ENCODE data around the gene TMEM47.

The TMEM47 gene

DNA sequence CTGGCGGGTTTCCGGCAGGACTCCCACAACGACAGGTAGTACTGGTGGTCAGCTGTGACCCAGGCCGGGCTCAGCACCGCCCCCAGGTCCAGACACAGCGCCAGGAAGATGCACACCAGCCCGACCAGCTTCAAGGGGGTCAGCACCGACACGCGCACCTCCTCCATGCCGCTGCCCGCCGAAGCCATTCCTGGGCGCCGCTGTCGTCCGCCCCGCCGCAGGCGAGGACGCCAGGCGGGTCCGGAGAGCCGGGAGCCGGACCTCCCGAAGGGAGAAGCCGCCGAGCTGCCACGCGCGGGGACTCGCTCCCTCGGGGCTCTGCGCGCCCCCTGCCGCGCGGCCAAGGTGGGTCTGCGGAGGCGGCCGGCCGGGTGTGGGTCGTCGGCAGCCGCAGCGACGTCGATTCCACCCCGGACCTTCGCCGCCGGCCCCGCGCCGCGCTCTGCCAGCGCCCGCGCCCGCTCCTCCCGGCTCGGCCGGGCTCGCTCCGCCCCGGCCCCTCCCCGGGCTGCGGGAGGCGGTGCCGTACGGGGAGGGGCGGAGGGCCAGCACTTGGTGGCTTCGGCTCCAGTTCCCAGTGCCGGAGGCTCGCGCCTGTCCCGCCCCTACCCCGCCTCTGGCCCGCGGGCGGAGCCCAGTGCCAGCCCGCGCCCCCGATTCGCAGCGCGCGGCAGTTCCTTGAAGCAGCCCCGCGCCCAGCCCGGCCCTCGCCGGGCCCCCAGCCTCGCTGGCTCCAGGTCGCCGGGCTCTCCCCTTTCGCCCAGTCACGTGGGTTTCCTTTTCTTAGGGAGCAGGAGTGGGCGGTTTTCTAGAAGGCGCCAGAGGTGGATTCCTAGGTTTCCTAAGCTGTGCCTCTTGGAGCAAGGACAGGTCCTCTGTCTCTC is at the start of gene TMEM47:
TSS of gene TMEM47 (minus strand) at position 444 of the 884 bp plus-strand sequence. CDS start at position 188, 256 bp downstream.
- TF ChIP-seq ZBTB7A (IDR thresholded peaks at IDR 0.05; ENCODE audit: low read depth) (no peak), RAD21 (IDR thresholded peaks at IDR 0.05; ENCODE audit: low read depth) (no peak), TAF1 (IDR thresholded peaks at IDR 0.05; ENCODE audit: low read depth) (peak; percentile 38; the same call in 1 of the 2 replicates), TEAD4 (IDR thresholded peaks at IDR 0.05) (no peak), CEBPB (IDR thresholded peaks at IDR 0.05) (no peak), EGR1 (IDR thresholded peaks at IDR 0.05) (no peak), CREB1 (IDR thresholded peaks at IDR 0.05; ENCODE audit: low read depth) (no peak), NFIC (IDR thresholded peaks at IDR 0.05) (no peak)
- TF ChIP-seq, protein P1, sequence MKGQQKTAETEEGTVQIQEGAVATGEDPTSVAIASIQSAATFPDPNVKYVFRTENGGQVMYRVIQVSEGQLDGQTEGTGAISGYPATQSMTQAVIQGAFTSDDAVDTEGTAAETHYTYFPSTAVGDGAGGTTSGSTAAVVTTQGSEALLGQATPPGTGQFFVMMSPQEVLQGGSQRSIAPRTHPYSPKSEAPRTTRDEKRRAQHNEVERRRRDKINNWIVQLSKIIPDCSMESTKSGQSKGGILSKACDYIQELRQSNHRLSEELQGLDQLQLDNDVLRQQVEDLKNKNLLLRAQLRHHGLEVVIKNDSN (IDR thresholded peaks at IDR 0.05), result peak; percentile 62

DNA sequence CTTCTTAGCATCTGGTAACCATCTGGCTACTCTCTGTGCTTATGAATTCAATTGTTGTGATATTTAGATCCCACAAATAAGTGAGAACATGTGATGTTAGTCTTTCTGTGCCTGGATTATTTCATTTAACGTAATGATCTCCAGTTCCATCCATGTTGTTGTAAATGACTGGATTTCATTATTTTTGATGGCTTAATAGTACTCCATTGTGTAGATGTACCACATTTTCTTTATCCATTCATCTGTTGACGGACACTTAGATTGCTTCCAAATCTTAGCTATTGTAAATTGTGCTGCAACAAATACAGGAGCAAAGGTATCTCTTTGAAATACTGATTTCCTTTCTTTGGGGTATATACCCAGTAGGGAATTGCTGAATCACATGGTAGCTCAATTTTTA is 30.0 kb upstream of the TMEM47 start:
- no peak for TF ChIP-seq EP300 (IDR thresholded peaks at IDR 0.05; ENCODE audit: borderline replicate concordance)
- TF ChIP-seq FOXM1 (IDR thresholded peaks at IDR 0.05; ENCODE audit: borderline replicate concordance, low read depth), result no peak
- TF ChIP-seq ZBTB7A (IDR thresholded peaks at IDR 0.05; ENCODE audit: low read depth), result no peak
- TF ChIP-seq, protein P2, sequence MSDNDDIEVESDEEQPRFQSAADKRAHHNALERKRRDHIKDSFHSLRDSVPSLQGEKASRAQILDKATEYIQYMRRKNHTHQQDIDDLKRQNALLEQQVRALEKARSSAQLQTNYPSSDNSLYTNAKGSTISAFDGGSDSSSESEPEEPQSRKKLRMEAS (IDR thresholded peaks at IDR 0.05), result no peak
- no peak for TF ChIP-seq RAD21 (IDR thresholded peaks at IDR 0.05; ENCODE audit: low read depth)
- TF ChIP-seq, protein P3, sequence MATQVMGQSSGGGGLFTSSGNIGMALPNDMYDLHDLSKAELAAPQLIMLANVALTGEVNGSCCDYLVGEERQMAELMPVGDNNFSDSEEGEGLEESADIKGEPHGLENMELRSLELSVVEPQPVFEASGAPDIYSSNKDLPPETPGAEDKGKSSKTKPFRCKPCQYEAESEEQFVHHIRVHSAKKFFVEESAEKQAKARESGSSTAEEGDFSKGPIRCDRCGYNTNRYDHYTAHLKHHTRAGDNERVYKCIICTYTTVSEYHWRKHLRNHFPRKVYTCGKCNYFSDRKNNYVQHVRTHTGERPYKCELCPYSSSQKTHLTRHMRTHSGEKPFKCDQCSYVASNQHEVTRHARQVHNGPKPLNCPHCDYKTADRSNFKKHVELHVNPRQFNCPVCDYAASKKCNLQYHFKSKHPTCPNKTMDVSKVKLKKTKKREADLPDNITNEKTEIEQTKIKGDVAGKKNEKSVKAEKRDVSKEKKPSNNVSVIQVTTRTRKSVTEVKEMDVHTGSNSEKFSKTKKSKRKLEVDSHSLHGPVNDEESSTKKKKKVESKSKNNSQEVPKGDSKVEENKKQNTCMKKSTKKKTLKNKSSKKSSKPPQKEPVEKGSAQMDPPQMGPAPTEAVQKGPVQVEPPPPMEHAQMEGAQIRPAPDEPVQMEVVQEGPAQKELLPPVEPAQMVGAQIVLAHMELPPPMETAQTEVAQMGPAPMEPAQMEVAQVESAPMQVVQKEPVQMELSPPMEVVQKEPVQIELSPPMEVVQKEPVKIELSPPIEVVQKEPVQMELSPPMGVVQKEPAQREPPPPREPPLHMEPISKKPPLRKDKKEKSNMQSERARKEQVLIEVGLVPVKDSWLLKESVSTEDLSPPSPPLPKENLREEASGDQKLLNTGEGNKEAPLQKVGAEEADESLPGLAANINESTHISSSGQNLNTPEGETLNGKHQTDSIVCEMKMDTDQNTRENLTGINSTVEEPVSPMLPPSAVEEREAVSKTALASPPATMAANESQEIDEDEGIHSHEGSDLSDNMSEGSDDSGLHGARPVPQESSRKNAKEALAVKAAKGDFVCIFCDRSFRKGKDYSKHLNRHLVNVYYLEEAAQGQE (IDR thresholded peaks at IDR 0.05; ENCODE audit: low read depth), result no peak
- no peak for TF ChIP-seq CEBPB (IDR thresholded peaks at IDR 0.05)
- TF ChIP-seq CREB1 (IDR thresholded peaks at IDR 0.05; ENCODE audit: low read depth), result no peak
- no peak for TF ChIP-seq TCF12 (IDR thresholded peaks at IDR 0.05; ENCODE audit: low read depth)
- no peak for TF ChIP-seq NFIC (IDR thresholded peaks at IDR 0.05)
- TF ChIP-seq, protein P1 (IDR thresholded peaks at IDR 0.05), result no peak
- no peak for TF ChIP-seq TEAD4 (IDR thresholded peaks at IDR 0.05)
- no peak for TF ChIP-seq TAF1 (IDR thresholded peaks at IDR 0.05; ENCODE audit: low read depth)
- TF ChIP-seq YY1 (IDR thresholded peaks at IDR 0.05; ENCODE audit: low read depth), result no peak
- no peak for TF ChIP-seq EGR1 (IDR thresholded peaks at IDR 0.05)

DNA sequence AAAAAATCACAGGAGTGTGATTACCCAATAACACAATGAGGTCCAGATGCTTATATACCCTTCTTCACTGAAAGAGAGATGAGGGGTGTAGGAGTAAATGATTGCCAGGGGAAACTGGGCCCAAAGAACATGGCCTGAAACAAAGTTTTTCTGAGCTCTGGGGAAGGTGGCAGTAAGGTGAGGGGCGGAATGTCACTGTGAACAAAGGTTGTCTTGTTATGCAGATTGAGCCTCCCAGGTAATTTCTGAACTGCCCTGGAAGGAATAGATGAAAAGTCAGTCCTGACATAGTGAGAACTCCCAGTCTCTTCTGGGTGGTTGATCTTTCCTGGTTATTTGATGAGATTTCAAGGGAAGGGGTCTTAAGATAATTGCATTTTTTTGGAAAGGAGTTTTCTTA is 2.5 kb upstream of the TMEM47 start:
- TF ChIP-seq, protein P3 (IDR thresholded peaks at IDR 0.05; ENCODE audit: low read depth), result no peak
- no peak for TF ChIP-seq TEAD4 (IDR thresholded peaks at IDR 0.05)
- no peak for TF ChIP-seq ZBTB7A (IDR thresholded peaks at IDR 0.05; ENCODE audit: low read depth)
- TF ChIP-seq NFIC (IDR thresholded peaks at IDR 0.05), result no peak
- TF ChIP-seq EGR1 (IDR thresholded peaks at IDR 0.05), result no peak
- TF ChIP-seq EP300 (IDR thresholded peaks at IDR 0.05; ENCODE audit: borderline replicate concordance), result no peak
- no peak for TF ChIP-seq CREB1 (IDR thresholded peaks at IDR 0.05; ENCODE audit: low read depth)
- TF ChIP-seq, protein P1 (IDR thresholded peaks at IDR 0.05), result no peak
- TF ChIP-seq TAF1 (IDR thresholded peaks at IDR 0.05; ENCODE audit: low read depth), result no peak

DNA sequence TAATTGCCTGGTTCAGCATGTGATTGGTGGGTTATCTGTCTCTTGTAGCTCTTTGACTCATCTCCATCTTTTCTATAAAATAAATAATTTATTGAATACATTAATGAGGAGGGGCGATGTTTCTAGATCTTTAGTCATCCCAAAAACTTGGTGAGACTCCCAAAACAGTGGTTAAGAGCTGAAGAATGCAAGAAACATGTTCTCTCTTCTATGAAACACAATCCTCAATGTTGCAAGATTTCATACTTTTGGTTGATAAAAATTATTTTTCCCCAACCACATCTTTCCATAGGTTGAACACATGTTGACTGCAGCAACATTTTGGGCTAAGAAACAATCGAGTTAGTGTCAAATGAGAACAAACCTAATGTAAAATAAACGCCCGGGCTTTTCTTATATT is 1.2 kb upstream of the TMEM47 start:
- TF ChIP-seq EGR1 (IDR thresholded peaks at IDR 0.05), result no peak

DNA sequence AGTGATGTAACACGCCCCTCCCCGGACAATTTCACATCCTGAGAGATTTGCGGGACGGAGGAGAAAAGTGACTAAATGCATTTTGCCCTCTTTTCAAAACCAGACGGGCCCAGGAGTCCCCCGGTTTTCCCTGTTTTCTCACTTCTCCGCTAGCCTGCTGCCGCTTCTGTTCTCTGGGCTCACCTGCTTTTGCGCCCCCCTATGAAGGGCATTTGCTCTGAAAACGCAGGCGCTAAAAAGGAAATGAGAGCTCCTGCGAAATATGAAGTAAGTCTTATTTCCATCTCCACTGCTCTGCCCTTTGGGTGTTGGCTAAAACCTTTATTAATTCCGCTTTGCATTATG is 613 bp upstream of the TMEM47 start:
- no peak for TF ChIP-seq CEBPB (IDR thresholded peaks at IDR 0.05)
- no peak for TF ChIP-seq ZBTB7A (IDR thresholded peaks at IDR 0.05; ENCODE audit: low read depth)
- no peak for TF ChIP-seq TCF12 (IDR thresholded peaks at IDR 0.05; ENCODE audit: low read depth)
- TF ChIP-seq EGR1 (IDR thresholded peaks at IDR 0.05), result no peak
- no peak for TF ChIP-seq RAD21 (IDR thresholded peaks at IDR 0.05; ENCODE audit: low read depth)
- TF ChIP-seq, protein P2 (IDR thresholded peaks at IDR 0.05), result no peak
- TF ChIP-seq, protein P1 (IDR thresholded peaks at IDR 0.05), result no peak
- no peak for TF ChIP-seq EP300 (IDR thresholded peaks at IDR 0.05; ENCODE audit: borderline replicate concordance)
- TF ChIP-seq TEAD4 (IDR thresholded peaks at IDR 0.05), result no peak

Data from Ishikawa (cell line).